HepG2 (cell line): ENCODE measurements around the gene ARHGDIA. TPM values are rescaled to one million over a fixed set of nuclear protein-coding genes. Genes with fewer than 3 reads are reported as not detected.

Experiments used
- CSRNP2 ChIP-seq: sonication (generic); formaldehyde crosslinking; conservative IDR thresholded peaks from 2 replicates; pipeline ENCODE4 v1.8.0; 2022; ENCODE audit warnings: low read depth, missing genetic modification reagents
- DNMT1 ChIP-seq: sonication (generic); formaldehyde crosslinking; IDR thresholded peaks from 2 replicates; pipeline ENCODE4 v1.5.1; 2020; ENCODE audit warnings: mild to moderate bottlenecking, missing genetic modification reagents
- FOXJ3 ChIP-seq: sonication (generic); formaldehyde crosslinking; IDR thresholded peaks from 2 replicates; pipeline ENCODE4 v1.4.0; 2020; ENCODE audit warnings: missing genetic modification reagents, mild to moderate bottlenecking, borderline replicate concordance
- FOXO4 ChIP-seq: sonication (generic); formaldehyde crosslinking; conservative IDR thresholded peaks from 2 replicates; pipeline ENCODE4 v1.8.1; 2023; ENCODE audit warnings: missing genetic modification reagents
- RELA ChIP-seq: sonication (generic); formaldehyde crosslinking; IDR thresholded peaks from 2 replicates; pipeline ENCODE4 v1.4.0; 2020; ENCODE audit warnings: missing genetic modification reagents
- RFXAP ChIP-seq: sonication (generic); formaldehyde crosslinking; IDR thresholded peaks from 2 replicates; pipeline ENCODE4 v1.4.0; 2020; ENCODE audit warnings: missing genetic modification reagents, borderline replicate concordance
- SAP130 ChIP-seq: IDR thresholded peaks from 2 replicates; pipeline ENCODE4 v1.6.1; 2016; ENCODE audit warnings: low read depth
- SP5 ChIP-seq: IDR thresholded peaks from 2 replicates; pipeline ENCODE4 v1.6.1; 2016; ENCODE audit warnings: low read depth, borderline replicate concordance
- TCF7 ChIP-seq: sonication (generic); IDR thresholded peaks from 2 replicates; pipeline ENCODE4 v1.6.1; 2016; ENCODE audit warnings: antibody characterized with exemption, low read depth
- ZBTB2 ChIP-seq: sonication (generic); formaldehyde crosslinking; IDR thresholded peaks from 2 replicates; pipeline ENCODE4 v1.8.0; 2022; ENCODE audit warnings: low read depth, missing genetic modification reagents
- ZNF235 ChIP-seq: sonication (generic); formaldehyde crosslinking; IDR thresholded peaks from 2 replicates; pipeline ENCODE4 v1.8.1; 2023; ENCODE audit warnings: mild to moderate bottlenecking, missing genetic modification reagents, borderline replicate concordance
- ZNF281 ChIP-seq: sonication (generic); formaldehyde crosslinking; IDR thresholded peaks from 2 replicates; pipeline ENCODE4 v1.4.0; 2020; ENCODE audit warnings: missing genetic modification reagents, borderline replicate concordance
- ZNF414 ChIP-seq: sonication (generic); formaldehyde crosslinking; IDR thresholded peaks from 2 replicates; pipeline ENCODE4 v1.5.0; 2020; ENCODE audit warnings: missing genetic modification reagents
- ZNF598 ChIP-seq: sonication (generic); formaldehyde crosslinking; IDR thresholded peaks from 2 replicates; pipeline ENCODE4 v1.5.1; 2020; ENCODE audit warnings: mild to moderate bottlenecking, missing genetic modification reagents, borderline replicate concordance
- ZNF740 ChIP-seq: sonication (generic); formaldehyde crosslinking; IDR thresholded peaks from 2 replicates; pipeline ENCODE4 v1.4.0; 2020; ENCODE audit warnings: missing genetic modification reagents
- ZNF766 ChIP-seq: sonication (generic); formaldehyde crosslinking; IDR thresholded peaks from 2 replicates; pipeline ENCODE4 v1.5.0; 2020; ENCODE audit warnings: missing genetic modification reagents, borderline replicate concordance
- ZNF775 ChIP-seq: sonication (generic); formaldehyde crosslinking; IDR thresholded peaks from 2 replicates; pipeline ENCODE4 v1.4.0; 2020; ENCODE audit warnings: missing genetic modification reagents, mild to moderate bottlenecking, moderate library complexity, borderline replicate concordance
- ZNF850 ChIP-seq: sonication (generic); formaldehyde crosslinking; conservative IDR thresholded peaks from 2 replicates; pipeline ENCODE4 v1.9.0; 2021; ENCODE audit warnings: mild to moderate bottlenecking, missing genetic modification reagents
- polyA plus RNA-seq, 8 experiments: library from polyadenylated mRNA; depleted of rRNA in 3 of 8; stranded (reverse) in 7 of 8; unstranded in 1 of 8; fragments of >200 nt; fragmentation: Illumina TruSeq in 4 of 8; extraction: Trizol in 4 of 8; gene quantifications; 2 replicates each; pipeline versions ENCODE4 v1.2.1 to v1.2.3, GENCODE V29; 2011 to 2016; ENCODE audit warnings: low read depth in 4 of 8, missing spikeins in 1 of 8, mixed read lengths in 1 of 8; ENCODE audit not compliant: insufficient read depth in 1 of 8
- total RNA-seq, 5 experiments: library from RNA; depleted of rRNA; stranded (reverse); fragments of >200 nt; fragmentation: Illumina TruSeq; extraction: Trizol; gene quantifications; 2 replicates each; pipeline ENCODE4 v1.2.3, GENCODE V29; 2016; ENCODE audit warnings: low read depth in 1 of 5

The ARHGDIA gene
- total and polyA plus RNA-seq, 2 of the 13 experiments (the other 11 are each of a cell fraction or from before 2014, with no cell fraction given), result 40.0 to 64.0 TPM

GRCh38 chr17:81869221-81870130 is 1.7 kb downstream of the ARHGDIA start (continued):
- TF ChIP-seq FOXO4 (CRISPR knock-in tag), result no peak
- 0 out of 2 replicates have a peak, but pooled peaks have one; percentile 35 for TF ChIP-seq ZNF766 (CRISPR knock-in tag)
- TF ChIP-seq ZBTB2 (CRISPR knock-in tag), result peak; percentile 71; the same call in 1 of the 2 replicates
- TF ChIP-seq ZNF775 (CRISPR knock-in tag), result no peak
- TF ChIP-seq TCF7, result no peak
- peak; percentile 36; the same call in 1 of the 2 replicates for TF ChIP-seq ZNF281 (CRISPR knock-in tag)
- TF ChIP-seq FOXJ3 (CRISPR knock-in tag), result peak; percentile 52; the same call in 1 of the 2 replicates
- no peak; the same call in 1 of the 2 replicates for TF ChIP-seq ZNF740
- TF ChIP-seq ZNF414 (CRISPR knock-in tag), result 0 out of 2 replicates have a peak, but pooled peaks have one; percentile 3
- 0 out of 2 replicates have a peak, but pooled peaks have one; percentile 91 for TF ChIP-seq DNMT1
- TF ChIP-seq ZNF598 (CRISPR knock-in tag), result 0 out of 2 replicates have a peak, but pooled peaks have one; percentile 50
- peak; percentile 74; the same call in 1 of the 2 replicates for TF ChIP-seq ZNF235 (CRISPR knock-in tag)
- peak; percentile 59; the same call in 1 of the 2 replicates for TF ChIP-seq RFXAP
- TF ChIP-seq CSRNP2 (CRISPR knock-in tag), result peak; percentile 57; the same call in 1 of the 2 replicates
- 0 out of 2 replicates have a peak, but pooled peaks have one; percentile 9 for TF ChIP-seq SAP130
- no peak for TF ChIP-seq ZNF850 (CRISPR knock-in tag)
- TF ChIP-seq RELA (CRISPR knock-in tag), result 0 out of 2 replicates have a peak, but pooled peaks have one; percentile 69
- no peak for TF ChIP-seq SP5 (CRISPR knock-in tag)
